Neural progenitor cell (in vitro differentiated cells): ENCODE measurements around the gene TSTD2. TPM values are rescaled to one million over a fixed set of nuclear protein-coding genes. Genes with fewer than 3 reads are reported as not detected.

Source experiments
- DNase-seq: peaks from one replicate; pipeline ENCODE4 v3.0.0-alpha.2; 2016; ENCODE audit warnings: low spot score
- H2AFZ ChIP-seq: fragments of 200-600 bp; sonication (generic); replicated peaks from 2 replicates; pipeline ENCODE4 v1.6.1; 2016; ENCODE audit warnings: antibody characterized with exemption
- H3F3A ChIP-seq: fragments of 200-600 bp; sonication (generic); 2 replicates; pipeline ENCODE4 v1.6.1; 2016; ENCODE audit warnings: antibody characterized with exemption, low read depth
- H3K27ac ChIP-seq: fragments of 200-600 bp; sonication (generic); 2 replicates; pipeline ENCODE4 v1.5.1; 2016; ENCODE audit warnings: mild to moderate bottlenecking
- H3K27me3 ChIP-seq: fragments of 200-600 bp; sonication (generic); 2 replicates; pipeline ENCODE4 v1.6.1; 2016; ENCODE audit warnings: mild to moderate bottlenecking, moderate library complexity
- H3K36me3 ChIP-seq: fragments of 200-600 bp; sonication (generic); 2 replicates; pipeline ENCODE4 v1.5.1; 2016
- H3K4me1 ChIP-seq: fragments of 200-600 bp; sonication (generic); 2 replicates; pipeline ENCODE4 v1.6.1; 2016; ENCODE audit warnings: mixed run types
- H3K4me2 ChIP-seq: fragments of 200-600 bp; sonication (generic); 2 replicates; pipeline ENCODE4 v1.6.1; 2016
- H3K4me3 ChIP-seq: fragments of 200-600 bp; sonication (generic); 2 replicates; pipeline ENCODE4 v1.5.1; 2016
- H3K79me2 ChIP-seq: fragments of 200-600 bp; sonication (generic); 2 replicates; pipeline ENCODE4 v1.6.1; 2016; ENCODE audit warnings: low read depth
- H3K9ac ChIP-seq: fragments of 200-600 bp; sonication (generic); 2 replicates; pipeline ENCODE4 v1.6.1; 2016
- H3K9me3 ChIP-seq: fragments of 200-600 bp; sonication (generic); 2 replicates; pipeline ENCODE4 v1.5.1; 2016; ENCODE audit warnings: low read depth
- H4K20me1 ChIP-seq: fragments of 200-600 bp; sonication (generic); 2 replicates; pipeline ENCODE4 v1.6.1; 2016; ENCODE audit warnings: low read depth
- H3K27ac Mint-ChIP-seq: 3 replicates; pipeline ENCODE4 v1.8.0; 2021; ENCODE audit warnings: mixed read lengths
- H3K27me3 Mint-ChIP-seq: 2 replicates; pipeline ENCODE4 v1.8.0; 2022; ENCODE audit warnings: low read depth, mild to moderate bottlenecking, inconsistent platforms, moderate library complexity, mixed read lengths; ENCODE audit not compliant: insufficient read depth
- H3K36me3 Mint-ChIP-seq: 3 replicates; pipeline ENCODE4 v1.8.0; 2021; ENCODE audit warnings: mixed read lengths
- H3K4me1 Mint-ChIP-seq: 3 replicates; pipeline ENCODE4 v1.8.0; 2021; ENCODE audit warnings: mixed read lengths
- H3K4me3 Mint-ChIP-seq: 3 replicates; pipeline ENCODE4 v1.8.0; 2021; ENCODE audit warnings: mild to moderate bottlenecking, moderate library complexity, mixed read lengths
- H3K9me3 Mint-ChIP-seq: 3 replicates; pipeline ENCODE4 v1.8.0; 2020; ENCODE audit warnings: mixed read lengths
- EZH2 ChIP-seq: fragments of 200-600 bp; sonication (generic); IDR thresholded peaks from 2 replicates; pipeline ENCODE4 v1.6.1; 2017; ENCODE audit warnings: antibody characterized with exemption, mild to moderate bottlenecking, moderate library complexity
- EZH2phosphoT487 ChIP-seq: fragments of 200-600 bp; sonication (generic); IDR thresholded peaks from 2 replicates; pipeline ENCODE4 v1.6.1; 2017; ENCODE audit warnings: antibody characterized with exemption
- total RNA-seq: library from RNA; depleted of rRNA; stranded (reverse); fragments of >200 nt; gene quantifications from 2 replicates; pipeline ENCODE4 v1.2.3, GENCODE V29; 2015; ENCODE audit warnings: low replicate concordance
- TF ChIP-seq, protein P1 (sequence below): fragments of 200-600 bp; sonication (generic); IDR thresholded peaks from 2 replicates; pipeline ENCODE4 v1.5.1; 2017; ENCODE audit warnings: antibody characterized with exemption, mild to moderate bottlenecking

Gene TSTD2
- total RNA-seq, 1 donor from 2014 or later, result 45.4 TPM

DNA sequence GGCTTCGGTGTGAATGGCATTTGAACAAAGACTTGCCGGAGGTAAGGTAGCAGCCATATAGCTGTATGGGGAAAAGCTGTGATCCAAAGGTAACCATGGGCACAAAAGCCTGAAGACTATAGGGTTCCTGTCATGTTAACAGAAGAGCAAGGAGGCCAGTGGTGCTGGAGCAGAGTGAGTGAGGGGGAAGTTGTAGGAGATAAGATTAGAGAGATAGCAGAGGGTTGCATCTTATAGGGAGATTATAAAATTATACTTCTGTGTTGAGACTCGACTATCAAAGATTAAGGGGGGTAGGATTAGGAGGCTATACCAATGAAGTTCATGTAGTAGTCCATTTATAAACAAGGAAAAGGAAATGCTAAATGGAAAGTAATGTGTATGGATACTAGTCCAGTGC is 3.7 kb upstream of the TSTD2 start:
- H3K36me3 ChIP-seq, result no peaks in the 10 kb centered on the region
- Mint-ChIP-seq H3K27ac (no peak overlapping the region), H3K9me3 (no peaks in the 10 kb centered on the region), H3K36me3 (peaks cover 2% of the 10 kb centered on the region), H3K4me3 (no peak overlapping the region), H3K27me3 (peaks cover 2% of the 10 kb centered on the region), H3K4me1 (peaks cover 19% of the 10 kb centered on the region)
- peaks cover 68% of the 10 kb centered on the region for H4K20me1 ChIP-seq
- no peak overlapping the region for H3K4me3 ChIP-seq
- H3K9ac ChIP-seq, result no peak overlapping the region
- TF ChIP-seq, protein P1, sequence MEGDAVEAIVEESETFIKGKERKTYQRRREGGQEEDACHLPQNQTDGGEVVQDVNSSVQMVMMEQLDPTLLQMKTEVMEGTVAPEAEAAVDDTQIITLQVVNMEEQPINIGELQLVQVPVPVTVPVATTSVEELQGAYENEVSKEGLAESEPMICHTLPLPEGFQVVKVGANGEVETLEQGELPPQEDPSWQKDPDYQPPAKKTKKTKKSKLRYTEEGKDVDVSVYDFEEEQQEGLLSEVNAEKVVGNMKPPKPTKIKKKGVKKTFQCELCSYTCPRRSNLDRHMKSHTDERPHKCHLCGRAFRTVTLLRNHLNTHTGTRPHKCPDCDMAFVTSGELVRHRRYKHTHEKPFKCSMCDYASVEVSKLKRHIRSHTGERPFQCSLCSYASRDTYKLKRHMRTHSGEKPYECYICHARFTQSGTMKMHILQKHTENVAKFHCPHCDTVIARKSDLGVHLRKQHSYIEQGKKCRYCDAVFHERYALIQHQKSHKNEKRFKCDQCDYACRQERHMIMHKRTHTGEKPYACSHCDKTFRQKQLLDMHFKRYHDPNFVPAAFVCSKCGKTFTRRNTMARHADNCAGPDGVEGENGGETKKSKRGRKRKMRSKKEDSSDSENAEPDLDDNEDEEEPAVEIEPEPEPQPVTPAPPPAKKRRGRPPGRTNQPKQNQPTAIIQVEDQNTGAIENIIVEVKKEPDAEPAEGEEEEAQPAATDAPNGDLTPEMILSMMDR, result no peak
- TF ChIP-seq EZH2 (no peak), EZH2phosphoT487 (no peak)
- H3F3A ChIP-seq, result peaks cover 28% of the 10 kb centered on the region
- no peak for DNase-seq
- H3K27ac ChIP-seq, result no peak overlapping the region
- no peak overlapping the region for H3K4me2 ChIP-seq
- peaks cover 16% of the 10 kb centered on the region for H3K4me1 ChIP-seq
- peaks cover 84% of the 10 kb centered on the region for H3K79me2 ChIP-seq
- H3K9me3 ChIP-seq, result no peaks in the 10 kb centered on the region
- H3K27me3 ChIP-seq, result no peaks in the 10 kb centered on the region
- no peak overlapping the region for H2AFZ ChIP-seq

GRCh38 chr9:97635026-97635425 is 1.9 kb upstream of the TSTD2 start:
- Mint-ChIP-seq H3K27ac (no peak overlapping the region), H3K9me3 (no peaks in the 10 kb centered on the region)

DNA sequence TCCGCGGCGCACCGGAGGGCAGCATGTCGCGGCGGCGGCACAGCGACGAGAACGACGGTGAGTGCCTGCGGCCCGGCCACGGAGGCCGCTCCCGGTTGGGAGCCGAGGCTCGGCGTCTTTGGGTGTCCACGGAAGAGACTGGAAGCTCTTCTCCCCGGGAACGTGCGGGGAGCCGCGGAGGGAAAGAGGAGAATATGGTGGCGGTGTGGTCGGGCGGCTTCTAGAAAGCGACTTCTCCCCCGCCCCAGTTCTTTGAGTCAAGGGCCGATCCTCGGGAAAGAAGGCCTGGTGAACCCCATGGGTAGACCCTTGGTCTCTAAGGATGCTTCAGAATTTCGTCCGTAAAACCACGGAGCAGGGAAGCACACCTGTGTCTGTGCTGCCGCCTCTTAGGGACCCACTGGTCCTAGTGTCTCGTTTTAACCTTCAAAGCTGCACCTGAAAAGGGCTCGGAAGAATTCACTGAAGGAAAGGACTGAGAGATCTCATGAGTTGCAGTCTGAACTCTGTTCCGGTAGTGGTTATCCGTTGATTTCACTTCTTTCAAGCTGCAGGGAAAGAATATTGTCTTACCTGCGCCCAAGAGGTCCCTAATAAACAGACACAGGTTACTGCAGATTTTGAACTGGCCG is 807 bp upstream of the TSTD2 start:
- Histone ChIP-seq H2AFZ (no peak overlapping the region), H3K36me3 (no peaks in the 10 kb centered on the region), H3K27ac (peak overlapping the region; percentile 98), H3K4me2 (peak overlapping the region; percentile 90), H3F3A (peaks cover 35% of the 10 kb centered on the region), H3K79me2 (peaks cover 86% of the 10 kb centered on the region), H3K9me3 (no peaks in the 10 kb centered on the region), H4K20me1 (peaks cover 51% of the 10 kb centered on the region), H3K27me3 (no peaks in the 10 kb centered on the region), H3K4me3 (peak overlapping the region; percentile 85), H3K4me1 (peaks cover 23% of the 10 kb centered on the region), H3K9ac (peak overlapping the region; percentile 77)
- Mint-ChIP-seq H3K36me3 (no peaks in the 10 kb centered on the region), H3K27ac (peak overlapping the region; percentile 85), H3K27me3 (peaks cover 2% of the 10 kb centered on the region), H3K4me1 (peaks cover 29% of the 10 kb centered on the region), H3K4me3 (peak overlapping the region; percentile 88), H3K9me3 (no peaks in the 10 kb centered on the region)
- TF ChIP-seq, protein P1, result no peak
- peak; percentile 41 for TF ChIP-seq EZH2
- no peak for DNase-seq

More at GRCh38 chr9:97635026-97635425, 1.9 kb upstream of the TSTD2 start:
- H3K79me2 ChIP-seq, result peaks cover 86% of the 10 kb centered on the region
- no peak for DNase-seq
- H3K4me3 Mint-ChIP-seq, result peak overlapping the region; percentile 88
- peaks cover 26% of the 10 kb centered on the region for H3K4me1 Mint-ChIP-seq
- H3K27me3 Mint-ChIP-seq, result peaks cover 2% of the 10 kb centered on the region
- H3K4me1 ChIP-seq, result peaks cover 21% of the 10 kb centered on the region
- H3K4me3 ChIP-seq, result peak overlapping the region; percentile 85
- H3K9ac ChIP-seq, result peak overlapping the region; percentile 77
- H3K4me2 ChIP-seq, result peak overlapping the region; percentile 90
- H3K27ac ChIP-seq, result no peak overlapping the region
- no peak for TF ChIP-seq EZH2phosphoT487
- TF ChIP-seq, protein P1, result no peak
- no peak for TF ChIP-seq EZH2
- no peaks in the 10 kb centered on the region for H3K36me3 ChIP-seq
- no peaks in the 10 kb centered on the region for H3K9me3 ChIP-seq
- H4K20me1 ChIP-seq, result peaks cover 58% of the 10 kb centered on the region
- H3K27me3 ChIP-seq, result no peaks in the 10 kb centered on the region
- H3F3A ChIP-seq, result peaks cover 35% of the 10 kb centered on the region
- H2AFZ ChIP-seq, result no peak overlapping the region
- no peaks in the 10 kb centered on the region for H3K36me3 Mint-ChIP-seq
